Stimulated activated naive CD8-positive, alpha-beta T cell treated with anti-CD3 and anti-CD28 coated beads, Interleukin-15, amount 100 ng/mL, for 72 hours (primary cell): ENCODE data around the gene MGLL.

Source experiments
- ATAC-seq: fragments of 150-1000 bp; cut with Tn5 transposase; 2 replicates; pipeline ENCODE4 v1.10.0; 2021; ENCODE audit warnings: mild to moderate bottlenecking, moderate library complexity
- DNase-seq, 2 donors: peaks; one replicate each; pipeline ENCODE4 v3.0.0; 2021 to 2022
- H3K27ac Mint-ChIP-seq, 2 donors: one replicate each; pipeline ENCODE4 v1.8.0; 2022; ENCODE audit warnings: mild to moderate bottlenecking in 2 of 2, mixed read lengths in 2 of 2, moderate library complexity in 2 of 2
- H3K27me3 Mint-ChIP-seq: one replicate; pipeline ENCODE4 v1.8.0; 2022; ENCODE audit warnings: mixed read lengths
- H3K4me1 Mint-ChIP-seq: one replicate; pipeline ENCODE4 v1.8.0; 2022; ENCODE audit warnings: mild to moderate bottlenecking, mixed read lengths
- H3K4me3 Mint-ChIP-seq, 2 donors: one replicate each; pipeline ENCODE4 v1.8.0; 2022; ENCODE audit warnings: mild to moderate bottlenecking in 2 of 2, mixed read lengths in 2 of 2, moderate library complexity in 1 of 2
- H3K9me3 Mint-ChIP-seq, 2 donors: one replicate each; pipeline ENCODE4 v1.8.0; 2022; ENCODE audit warnings: mixed read lengths in 2 of 2

Gene MGLL

DNA sequence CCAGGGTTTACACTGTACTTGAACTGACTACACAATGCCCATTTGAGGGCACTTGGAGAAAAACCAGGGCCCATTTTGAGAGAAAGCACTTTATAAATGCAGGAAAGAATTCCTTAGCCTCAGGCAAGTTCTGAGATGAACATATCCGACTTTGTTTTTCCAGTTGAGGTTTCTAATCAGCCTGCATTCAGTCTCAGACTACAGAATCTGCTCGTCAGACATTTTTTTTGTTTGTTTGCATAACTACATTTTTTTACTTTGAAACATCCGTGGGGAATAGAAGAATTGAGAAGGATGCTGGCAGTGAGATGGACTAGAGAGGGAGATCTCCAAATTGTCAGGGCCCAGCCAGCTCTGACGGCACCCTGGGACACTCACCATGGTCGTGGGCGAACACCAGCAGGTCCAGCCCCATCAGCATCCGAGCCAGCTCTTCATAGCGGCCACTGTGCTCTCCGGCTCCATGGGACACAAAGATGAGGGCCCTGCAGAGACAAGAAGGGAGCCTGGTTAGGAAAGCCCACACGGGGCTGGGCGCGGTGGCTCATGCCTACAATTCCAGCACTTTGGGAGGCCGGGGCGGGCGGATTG, 40.8 kb downstream of the MGLL start:
- DNase-seq (no peak), ATAC-seq (no peak)
- no peak overlapping the region for H3K27ac Mint-ChIP-seq
- H3K9me3 Mint-ChIP-seq: peaks cover 6 to 11% of the 10 kb centered on the region in 2 donors
- peaks cover 15% of the 10 kb centered on the region for H3K4me1 Mint-ChIP-seq
- peaks cover 17% of the 10 kb centered on the region for H3K27me3 Mint-ChIP-seq
- no peak overlapping the region for H3K4me3 Mint-ChIP-seq

DNA sequence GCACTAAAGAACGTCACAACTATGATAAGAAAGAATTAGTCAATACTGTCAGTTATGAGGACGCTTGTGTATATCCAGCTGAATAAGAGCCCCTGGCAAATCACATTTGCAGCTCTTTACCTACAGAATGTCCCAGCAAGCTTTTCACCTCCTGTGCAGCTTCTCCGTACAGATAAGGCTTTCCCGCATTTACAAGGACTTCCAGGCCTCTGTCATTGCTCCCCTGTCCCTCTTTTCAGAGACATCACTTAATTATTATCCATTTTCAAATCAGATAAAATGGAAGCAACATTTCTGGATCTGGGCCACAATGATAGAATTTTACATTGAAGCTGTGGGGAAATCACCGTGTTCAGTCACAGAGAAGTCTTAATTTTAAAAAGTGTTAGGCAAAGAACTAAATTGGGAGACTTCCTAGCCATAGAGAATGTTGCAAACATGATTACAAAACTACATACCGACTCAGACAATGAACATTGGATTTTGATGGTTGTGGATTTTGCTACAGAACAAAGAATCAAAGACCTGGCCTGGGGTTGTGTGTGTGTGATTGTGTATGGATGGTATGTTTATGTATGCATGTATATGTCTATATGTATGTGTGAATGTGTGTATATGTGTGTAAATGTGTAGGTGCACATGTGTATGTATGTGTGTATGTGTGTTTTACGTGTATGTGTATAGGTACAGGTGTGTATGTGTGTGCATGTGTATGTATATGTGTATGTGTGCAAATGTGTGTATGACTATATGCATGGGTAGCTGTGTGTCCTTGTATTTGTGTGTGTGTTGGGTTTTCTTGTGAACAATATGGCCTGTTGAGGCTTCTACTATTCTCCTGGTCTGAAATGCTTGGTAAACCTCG, 41.5 kb downstream of the MGLL start:
- ATAC-seq (no peak), DNase-seq (no peak)
- Mint-ChIP-seq H3K4me3 (no peak overlapping the region), H3K27ac (no peak overlapping the region), H3K9me3 (peaks cover 11% of the 10 kb centered on the region in 2 donors), H3K4me1 (peaks cover 22% of the 10 kb centered on the region), H3K27me3 (peaks cover 12% of the 10 kb centered on the region)

DNA sequence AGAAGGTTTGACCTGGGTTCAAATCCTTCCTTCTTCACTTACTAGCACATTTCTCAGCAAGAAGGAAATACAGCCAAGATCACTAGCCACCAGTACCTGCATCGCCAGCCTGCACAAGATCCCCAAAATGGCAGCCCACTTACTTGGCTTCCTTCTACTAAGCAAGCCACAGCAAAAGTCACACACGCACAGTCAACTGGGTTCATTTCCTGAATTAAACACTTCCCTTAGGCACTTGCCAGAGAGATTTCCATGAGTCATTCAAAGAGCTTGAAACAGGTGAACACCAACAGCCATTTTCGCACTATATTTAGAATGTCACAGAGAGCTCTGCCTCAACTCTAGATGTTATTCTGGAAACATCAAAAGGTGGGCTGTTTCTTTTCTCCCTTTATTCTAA, 42.6 kb downstream of the MGLL start:
- H3K27me3 Mint-ChIP-seq: peaks cover 2% of the 10 kb centered on the region
- no peak overlapping the region for H3K27ac Mint-ChIP-seq
- peaks cover 11% of the 10 kb centered on the region in 2 donors for H3K9me3 Mint-ChIP-seq
- ATAC-seq (peak; percentile 57), DNase-seq (no peak)
- peaks cover 30% of the 10 kb centered on the region for H3K4me1 Mint-ChIP-seq
- H3K4me3 Mint-ChIP-seq: no peak overlapping the region

DNA sequence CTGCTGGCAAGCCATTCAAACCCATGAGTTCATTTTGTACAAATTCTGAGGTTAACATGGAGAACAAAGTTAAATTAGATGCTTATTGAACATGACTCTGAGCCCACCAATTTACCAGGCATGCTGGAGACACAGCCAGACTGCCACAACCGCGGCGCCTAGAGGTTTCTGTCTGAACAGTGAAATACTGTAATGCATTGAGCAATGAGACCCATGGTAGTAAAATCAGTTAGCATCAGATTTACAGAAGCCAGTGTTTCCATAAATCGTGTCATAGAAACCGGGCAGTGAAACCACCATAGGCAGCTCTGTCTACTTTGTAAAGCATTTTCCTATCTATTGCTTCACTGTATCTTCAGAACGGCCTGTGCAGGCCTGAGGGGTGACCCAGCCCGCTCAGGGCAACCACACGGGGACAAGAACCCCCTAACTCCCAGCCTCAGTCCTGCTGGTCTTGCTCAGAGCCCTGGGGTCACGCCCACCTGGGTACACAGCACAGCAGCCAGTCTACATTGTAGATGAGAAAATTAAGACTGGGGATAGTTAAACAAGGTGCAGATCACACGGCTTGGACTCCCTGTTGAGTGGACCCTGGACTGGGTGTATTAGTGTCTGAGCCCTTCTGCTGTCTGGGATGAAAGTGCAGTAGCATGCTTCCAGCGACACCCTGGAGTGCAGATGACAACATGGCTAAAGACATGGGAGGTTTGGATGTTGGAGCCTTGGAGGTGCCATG, 44.2 kb downstream of the MGLL start:
- H3K4me1 Mint-ChIP-seq: peaks cover 30% of the 10 kb centered on the region
- H3K27ac Mint-ChIP-seq: no peak overlapping the region
- H3K9me3 Mint-ChIP-seq: peaks cover 11% of the 10 kb centered on the region in 2 donors
- DNase-seq: no peak
- no peak overlapping the region for H3K4me3 Mint-ChIP-seq
- no peaks in the 10 kb centered on the region for H3K27me3 Mint-ChIP-seq
- ATAC-seq: no peak

DNA sequence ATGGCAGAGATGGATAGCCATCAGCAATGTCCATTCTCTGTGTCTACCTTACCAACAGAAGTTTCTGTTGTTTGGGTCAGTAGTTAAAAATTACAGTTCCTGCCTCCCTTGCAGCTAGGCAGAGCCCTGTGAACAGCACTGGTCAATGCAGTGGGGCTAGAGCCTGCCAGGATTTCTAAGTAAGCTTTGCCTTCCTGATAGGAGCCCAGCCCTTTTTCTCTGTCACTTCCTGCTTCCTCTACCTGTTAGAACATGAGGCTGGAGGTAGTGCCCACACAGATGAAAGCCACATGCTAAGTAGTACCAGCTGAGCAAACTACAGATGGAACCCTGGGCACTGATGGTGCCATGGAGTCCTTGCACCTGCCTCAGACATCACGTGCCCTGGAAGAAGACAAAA, 45.0 kb downstream of the MGLL start:
- ATAC-seq: no peak
- Mint-ChIP-seq H3K9me3 (peaks cover 11% of the 10 kb centered on the region in 2 donors), H3K27me3 (no peaks in the 10 kb centered on the region), H3K4me1 (peaks cover 30% of the 10 kb centered on the region), H3K4me3 (no peak overlapping the region), H3K27ac (peak overlapping the region in 1 of 2 donors; percentile 36)
- DNase-seq: no peak

DNA sequence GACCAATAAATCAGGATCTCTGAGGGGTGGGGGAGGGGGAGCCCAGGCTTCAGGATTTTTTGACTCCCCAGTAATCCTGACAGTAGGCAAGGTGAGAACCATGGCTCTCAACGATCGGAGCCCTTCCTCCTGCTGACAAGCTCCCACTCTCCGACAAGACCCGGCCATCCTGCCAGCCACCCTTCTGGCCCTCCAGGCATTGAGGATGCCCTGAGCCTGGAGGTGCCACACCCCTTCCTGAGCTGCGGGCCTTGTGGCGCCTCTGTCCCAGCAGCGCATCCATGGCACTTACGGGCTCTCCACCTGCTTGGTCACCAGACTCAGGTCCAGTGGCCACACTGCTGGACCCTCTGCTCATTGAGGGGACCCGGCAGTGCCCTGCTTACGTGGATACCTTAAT, 46.0 kb downstream of the MGLL start:
- H3K27me3 Mint-ChIP-seq: no peaks in the 10 kb centered on the region
- H3K9me3 Mint-ChIP-seq: peaks cover 11% of the 10 kb centered on the region in 2 donors
- ATAC-seq (no peak), DNase-seq (no peak)
- no peak overlapping the region for H3K27ac Mint-ChIP-seq
- peaks cover 30% of the 10 kb centered on the region for H3K4me1 Mint-ChIP-seq
- H3K4me3 Mint-ChIP-seq: no peak overlapping the region

DNA sequence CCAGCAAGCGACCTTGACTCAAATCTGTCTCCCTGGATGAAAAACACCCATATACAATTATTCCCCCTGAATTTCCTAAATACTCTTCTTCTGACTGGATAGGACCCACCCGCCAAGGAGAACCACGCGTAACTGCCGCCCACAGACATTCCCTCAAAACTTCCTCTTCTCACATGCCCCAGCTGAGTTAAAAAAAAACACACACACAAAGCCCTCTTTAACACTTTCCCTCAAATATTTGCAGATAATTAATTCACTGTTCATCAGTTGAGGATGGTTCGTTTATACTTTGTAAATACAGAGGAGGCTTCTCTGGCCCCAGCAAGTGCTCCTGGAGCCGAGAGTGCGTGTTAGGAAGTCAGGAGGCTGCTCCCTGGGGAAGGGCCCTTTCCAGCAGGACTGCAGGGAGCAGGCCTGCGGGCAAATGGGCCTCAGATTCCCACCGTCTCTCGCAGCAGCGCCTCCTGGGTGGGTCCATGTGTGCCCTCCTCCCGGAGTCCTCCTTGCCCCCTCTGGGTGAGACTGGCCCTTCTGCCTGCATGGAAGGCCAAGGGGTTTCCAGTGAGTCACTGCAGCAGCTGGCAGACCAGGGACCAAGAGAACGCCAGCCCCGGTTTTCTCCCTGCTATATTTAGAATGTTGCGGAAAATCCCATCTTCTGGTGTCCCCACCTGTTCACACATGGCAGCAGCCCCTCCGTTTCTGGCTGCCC, 46.8 kb downstream of the MGLL start:
- Mint-ChIP-seq H3K4me1 (peaks cover 30% of the 10 kb centered on the region), H3K27ac (peak overlapping the region in 1 of 2 donors; percentile 95), H3K9me3 (peaks cover 11% of the 10 kb centered on the region in 2 donors), H3K4me3 (peak overlapping the region in 1 of 2 donors; percentile 8), H3K27me3 (no peaks in the 10 kb centered on the region)
- no peak for ATAC-seq
- DNase-seq: no peak

DNA sequence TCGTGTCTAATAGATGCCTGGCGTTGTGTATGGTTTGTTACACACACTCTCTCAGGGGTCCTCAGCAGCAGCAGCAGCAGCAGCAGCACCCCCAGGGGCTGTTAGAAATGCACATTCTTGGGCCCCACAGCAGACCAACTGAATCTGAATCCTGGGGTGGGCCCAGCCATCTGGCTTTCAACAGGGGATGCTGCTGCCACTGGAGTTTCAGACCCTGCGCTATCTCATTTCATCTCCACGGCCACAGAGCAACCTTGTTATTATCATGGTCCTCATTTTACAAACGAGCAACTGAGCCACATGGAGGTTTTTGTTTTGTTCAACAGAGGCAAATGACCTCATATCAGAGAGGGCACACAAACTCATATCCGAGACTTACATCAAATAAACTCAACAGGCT, 47.7 kb downstream of the MGLL start:
- no peak for DNase-seq
- Mint-ChIP-seq H3K4me1 (peaks cover 24% of the 10 kb centered on the region), H3K27me3 (no peaks in the 10 kb centered on the region), H3K9me3 (peaks cover 11% of the 10 kb centered on the region in 2 donors), H3K27ac (no peak overlapping the region), H3K4me3 (no peak overlapping the region)
- no peak for ATAC-seq

DNA sequence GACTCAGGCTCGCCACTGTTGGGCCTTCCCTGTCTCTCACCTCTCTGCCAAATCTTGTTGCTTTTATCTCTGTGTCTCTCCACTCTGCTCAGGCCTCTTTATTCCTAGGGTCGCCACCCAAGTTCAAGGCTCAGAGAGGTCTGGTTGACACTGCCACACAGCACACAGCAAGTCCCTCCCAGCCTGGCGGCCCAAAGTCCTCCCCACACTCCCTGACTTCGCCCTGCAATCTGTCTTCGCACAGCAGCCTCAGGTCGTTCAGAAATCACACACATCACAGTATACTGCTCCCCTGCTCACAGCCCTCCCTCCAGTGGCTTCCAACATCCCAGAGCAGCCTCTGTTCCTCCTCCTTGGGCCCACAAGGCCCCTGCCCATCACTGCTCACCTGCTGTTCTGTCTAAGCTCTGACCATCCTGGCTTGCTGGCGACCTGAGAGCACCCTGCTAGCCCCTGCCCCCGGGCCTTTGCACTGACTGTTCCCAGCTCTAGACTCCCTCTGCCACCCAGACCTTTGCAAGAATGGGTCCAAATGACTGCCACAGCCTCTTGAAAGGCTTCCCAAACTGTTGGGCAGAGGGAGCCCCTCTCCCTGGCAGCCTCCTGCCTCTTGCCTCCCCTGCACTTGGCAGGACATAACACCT, 48.4 kb downstream of the MGLL start:
- Mint-ChIP-seq H3K9me3 (peaks cover 11% of the 10 kb centered on the region in 2 donors), H3K27me3 (peaks cover under 1% of the 10 kb centered on the region), H3K4me1 (peaks cover 20% of the 10 kb centered on the region), H3K4me3 (no peak overlapping the region), H3K27ac (no peak overlapping the region)
- ATAC-seq (no peak), DNase-seq (no peak)

DNA sequence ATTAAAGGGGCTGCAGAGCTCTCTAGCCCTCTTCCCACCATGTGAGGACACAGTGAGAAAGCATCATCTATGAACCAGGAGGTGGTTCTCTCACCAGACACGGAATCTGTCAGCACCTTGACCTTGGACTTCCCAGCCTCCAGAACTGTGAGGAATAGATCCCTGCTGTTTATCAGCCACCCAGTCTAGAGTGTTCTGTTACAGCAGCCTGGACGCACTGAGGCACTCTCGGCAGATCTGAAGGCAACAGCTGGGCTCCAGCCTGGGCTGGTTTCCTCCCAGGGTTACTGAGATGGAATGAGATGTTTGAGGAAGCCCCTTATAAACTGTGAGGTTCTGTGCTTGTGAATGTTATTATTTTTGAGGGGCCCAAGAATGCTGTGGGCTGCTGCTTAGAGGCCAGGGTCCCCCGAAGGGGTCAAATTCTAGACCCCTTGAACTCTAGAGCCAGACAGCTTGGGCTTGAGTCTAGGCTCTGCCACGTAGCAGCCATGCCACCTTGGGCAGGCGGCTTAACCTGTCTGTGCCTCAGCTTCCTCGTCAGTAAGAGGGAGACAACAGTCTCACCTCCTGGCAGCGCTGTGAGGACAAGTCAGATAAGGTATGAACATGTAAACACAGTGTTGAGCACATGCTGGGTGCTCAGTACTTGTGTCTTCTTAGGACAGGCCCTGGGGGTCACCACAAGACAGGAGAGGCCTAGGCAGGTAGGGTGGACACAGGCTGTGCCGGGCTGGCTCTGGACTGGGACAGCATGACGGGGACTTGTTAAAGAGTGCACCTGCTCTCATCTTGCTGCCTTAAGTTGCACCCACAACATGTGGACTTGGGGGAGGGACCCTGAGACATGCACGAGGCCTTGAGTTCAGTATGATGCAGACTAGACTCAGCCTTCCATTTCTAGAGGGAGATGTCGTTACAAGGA, 49.2 kb downstream of the MGLL start:
- Mint-ChIP-seq H3K4me1 (peaks cover 20% of the 10 kb centered on the region), H3K4me3 (no peak overlapping the region), H3K9me3 (peaks cover 11 to 19% of the 10 kb centered on the region in 2 donors), H3K27me3 (peaks cover 7% of the 10 kb centered on the region), H3K27ac (no peak overlapping the region)
- ATAC-seq: no peak
- DNase-seq: no peak

DNA sequence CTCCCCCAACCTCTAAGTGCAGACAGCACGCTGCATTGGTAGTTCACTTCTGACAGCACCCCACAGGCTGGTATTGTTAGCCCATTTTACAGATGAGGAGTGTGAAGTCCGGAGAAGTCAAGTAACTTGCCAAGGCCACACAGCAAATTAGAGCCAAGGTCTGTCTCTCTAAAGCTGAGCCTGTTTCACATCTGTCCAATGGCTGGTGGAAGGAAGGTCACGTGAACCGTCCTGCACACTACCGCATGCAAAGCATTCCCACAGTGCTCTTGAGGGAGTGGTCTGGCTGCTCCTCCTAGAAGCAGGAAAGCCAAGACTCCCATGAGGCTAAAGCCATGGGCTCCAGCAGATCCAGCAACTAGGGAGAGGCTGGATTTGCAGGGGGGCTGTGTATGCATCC, 50.0 kb downstream of the MGLL start:
- Mint-ChIP-seq H3K27me3 (peaks cover 7% of the 10 kb centered on the region), H3K4me1 (peaks cover 20% of the 10 kb centered on the region), H3K27ac (no peak overlapping the region), H3K4me3 (no peak overlapping the region), H3K9me3 (peaks cover 7 to 23% of the 10 kb centered on the region in 2 donors)
- no peak for ATAC-seq
- no peak for DNase-seq

DNA sequence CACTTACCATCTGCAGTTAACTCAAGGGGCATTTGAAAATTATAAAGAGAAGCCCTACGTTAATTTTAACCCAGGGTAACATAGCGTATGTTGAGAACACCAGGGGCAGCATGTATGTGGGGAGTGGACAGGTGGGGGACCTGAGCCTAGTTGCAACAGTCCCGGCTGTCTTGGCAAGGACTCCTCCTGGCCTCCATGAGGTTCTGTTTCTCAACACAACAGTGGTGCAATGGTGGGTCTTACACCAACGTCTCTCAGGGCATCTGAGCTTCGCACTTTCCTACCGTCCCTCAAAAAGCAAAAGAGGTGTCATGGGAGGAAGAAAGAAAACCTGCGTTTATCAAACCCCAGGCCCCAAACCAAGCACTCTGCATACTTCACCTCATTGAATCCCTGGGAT, 50.6 kb downstream of the MGLL start:
- Mint-ChIP-seq H3K27me3 (peaks cover 7% of the 10 kb centered on the region), H3K27ac (no peak overlapping the region), H3K4me1 (peaks cover 17% of the 10 kb centered on the region), H3K9me3 (peaks cover 2 to 20% of the 10 kb centered on the region in 2 donors), H3K4me3 (no peak overlapping the region)
- DNase-seq: no peak
- no peak for ATAC-seq

DNA sequence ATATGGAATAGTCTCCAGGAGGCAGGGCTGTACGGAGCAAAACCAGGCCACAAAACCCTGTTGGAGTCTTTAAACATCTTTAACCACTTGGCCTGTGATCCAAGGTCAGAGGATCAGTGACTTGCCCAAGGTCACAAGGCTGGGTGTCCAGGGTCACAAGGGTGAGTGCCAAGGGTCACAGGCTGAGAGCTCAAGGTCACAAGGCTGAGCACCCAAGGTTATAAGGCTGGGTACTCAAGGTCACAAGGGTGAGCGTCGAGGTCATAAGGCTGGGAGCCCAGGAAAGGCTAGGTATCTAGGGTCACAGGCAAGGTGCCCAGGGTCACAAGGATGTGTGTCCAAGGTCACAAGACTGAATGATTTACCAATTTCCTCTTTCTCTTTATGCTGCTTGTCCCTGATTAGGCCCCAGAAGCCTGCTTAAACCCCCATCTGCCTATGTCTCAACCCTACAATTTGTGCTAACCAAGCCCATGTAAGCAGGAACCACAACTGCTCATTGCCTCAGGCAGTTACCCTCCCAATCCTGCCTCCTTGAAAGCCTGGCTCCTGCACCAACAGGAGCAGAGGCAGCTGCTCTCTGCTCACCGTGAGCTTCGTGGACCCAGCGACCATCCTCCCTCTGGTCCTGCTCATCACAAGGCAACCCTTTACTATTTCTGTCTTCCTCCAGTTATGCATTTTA, 51.5 kb downstream of the MGLL start:
- peaks cover 8% of the 10 kb centered on the region for H3K4me1 Mint-ChIP-seq
- H3K27me3 Mint-ChIP-seq: peaks cover 7% of the 10 kb centered on the region
- no peak overlapping the region for H3K27ac Mint-ChIP-seq
- H3K9me3 Mint-ChIP-seq: peaks cover 0 to 13% of the 10 kb centered on the region in 2 donors
- no peak overlapping the region for H3K4me3 Mint-ChIP-seq
- no peak for ATAC-seq
- no peak for DNase-seq
